Measurements from ENCODE around the gene HEPN1. TPM values are rescaled to one million over a fixed set of nuclear protein-coding genes. Genes with fewer than 3 reads are reported as not detected.

HEPN1 gene
- total and polyA plus RNA-seq, 8 donors = 0.11 TPM; not detected in 7

- FAIRE-seq (no peak), DNase-seq (peak in 1 of 6 donors; percentile 23), ATAC-seq (no peak)
- Histone ChIP-seq H3K36me3 (no peaks in the 10 kb centered on the region), H3K4me3 (no peak overlapping the region), H3K27ac (no peak overlapping the region), H3K4me1 (peaks cover 0 to 5% (median 0%) of the 10 kb centered on the region in 3 donors), H3K27me3 (peaks cover 0 to 17% (median 0%) of the 10 kb centered on the region in 4 donors), H3K9me3 (no peaks in the 10 kb centered on the region)
- WGBS, 2 donors = 18 to 19% methylated on average over 9 of the region's 9 CpGs
- intact Hi-C loops (cut with DNase I) = no loop called here
- TF ChIP-seq CTCF (IDR thresholded peaks at IDR 0.05) = no peak
Measured at GRCh38 chr11:124872741-124873140, 46.3 kb upstream of the HEPN1 start.

- no peak for TF ChIP-seq CTCF (IDR thresholded peaks at IDR 0.05)
- Histone ChIP-seq H3K36me3 (no peaks in the 10 kb centered on the region), H3K27me3 (peaks cover 0 to 6% (median 0%) of the 10 kb centered on the region in 4 donors), H3K27ac (no peak overlapping the region), H3K9me3 (no peaks in the 10 kb centered on the region), H3K4me1 (peaks cover 0 to 5% (median 0%) of the 10 kb centered on the region in 3 donors), H3K4me3 (no peak overlapping the region)
- FAIRE-seq (no peak), ATAC-seq (no peak), DNase-seq (peak in 1 of 6 donors; percentile 18)
- intact Hi-C loops (cut with DNase I) = no loop called here
- 75 to 83% methylated on average over 8 of the region's 8 CpGs for WGBS, 2 donors
Measured at GRCh38 chr11:124873951-124874350, 45.1 kb upstream of the HEPN1 start.

GRCh38 chr11:124874571-124875255 is 44.3 kb upstream of the HEPN1 start:
- Histone ChIP-seq H3K4me1 (peaks cover 0 to 5% (median 0%) of the 10 kb centered on the region in 3 donors), H3K36me3 (no peaks in the 10 kb centered on the region), H3K27ac (no peak overlapping the region), H3K27me3 (peaks cover 0 to 4% (median 0%) of the 10 kb centered on the region in 4 donors), H3K4me3 (no peak overlapping the region), H3K9me3 (no peaks in the 10 kb centered on the region)
- FAIRE-seq (no peak), DNase-seq (peak in 1 of 6 donors; percentile 46), ATAC-seq (no peak)
- TF ChIP-seq CTCF (IDR thresholded peaks at IDR 0.05) = no peak
- WGBS, 2 donors = 90 to 93% methylated on average over 7 of the region's 7 CpGs
- intact Hi-C loops (cut with DNase I) = no loop called here

- DNase-seq (no peak), ATAC-seq (no peak), FAIRE-seq (no peak)
- peak overlapping the region in 1 of 4 donors; percentile 79 for H3K4me3 ChIP-seq
- no peak overlapping the region for H3K27ac ChIP-seq
- TF ChIP-seq CTCF (IDR thresholded peaks at IDR 0.05) = no peak
- H3K36me3 ChIP-seq = no peaks in the 10 kb centered on the region
- WGBS, 2 donors = 48 to 51% methylated on average over 3 of the region's 3 CpGs
- H3K27me3 ChIP-seq = no peaks in the 10 kb centered on the region
- no peaks in the 10 kb centered on the region for H3K9me3 ChIP-seq
- peaks cover 0 to 5% (median 0%) of the 10 kb centered on the region in 3 donors for H3K4me1 ChIP-seq
- intact Hi-C loops (cut with DNase I) = no loop called here
Measured at GRCh38 chr11:124875401-124875800, 43.6 kb upstream of the HEPN1 start.

Measured in pancreas (tissue), 10 donors.